Mucosa of gallbladder (tissue), 1 donor: ENCODE results near the gene SERTAD1. TPM values are rescaled to one million over a fixed set of nuclear protein-coding genes. Genes with fewer than 3 reads are reported as not detected.
"Not testable (repeated sequence)": the region's sequence is repeated elsewhere in the genome, so short reads cannot be mapped to it uniquely, and the experiment has no call there.

ENCODE experiments used
- DNase-seq: peaks from one replicate; pipeline ENCODE4 v3.0.0-alpha.2; 2020; ENCODE audit warnings: low spot score
- total RNA-seq: library from RNA; stranded (reverse); gene quantifications from one replicate; pipeline ENCODE4 v1.2.1, GENCODE V29; 2021
- donor health status: DM: no; HTN: no; CAD: no.

SERTAD1 gene, protein sequence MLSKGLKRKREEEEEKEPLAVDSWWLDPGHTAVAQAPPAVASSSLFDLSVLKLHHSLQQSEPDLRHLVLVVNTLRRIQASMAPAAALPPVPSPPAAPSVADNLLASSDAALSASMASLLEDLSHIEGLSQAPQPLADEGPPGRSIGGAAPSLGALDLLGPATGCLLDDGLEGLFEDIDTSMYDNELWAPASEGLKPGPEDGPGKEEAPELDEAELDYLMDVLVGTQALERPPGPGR
- total RNA-seq: 13.2 TPM

DNA sequence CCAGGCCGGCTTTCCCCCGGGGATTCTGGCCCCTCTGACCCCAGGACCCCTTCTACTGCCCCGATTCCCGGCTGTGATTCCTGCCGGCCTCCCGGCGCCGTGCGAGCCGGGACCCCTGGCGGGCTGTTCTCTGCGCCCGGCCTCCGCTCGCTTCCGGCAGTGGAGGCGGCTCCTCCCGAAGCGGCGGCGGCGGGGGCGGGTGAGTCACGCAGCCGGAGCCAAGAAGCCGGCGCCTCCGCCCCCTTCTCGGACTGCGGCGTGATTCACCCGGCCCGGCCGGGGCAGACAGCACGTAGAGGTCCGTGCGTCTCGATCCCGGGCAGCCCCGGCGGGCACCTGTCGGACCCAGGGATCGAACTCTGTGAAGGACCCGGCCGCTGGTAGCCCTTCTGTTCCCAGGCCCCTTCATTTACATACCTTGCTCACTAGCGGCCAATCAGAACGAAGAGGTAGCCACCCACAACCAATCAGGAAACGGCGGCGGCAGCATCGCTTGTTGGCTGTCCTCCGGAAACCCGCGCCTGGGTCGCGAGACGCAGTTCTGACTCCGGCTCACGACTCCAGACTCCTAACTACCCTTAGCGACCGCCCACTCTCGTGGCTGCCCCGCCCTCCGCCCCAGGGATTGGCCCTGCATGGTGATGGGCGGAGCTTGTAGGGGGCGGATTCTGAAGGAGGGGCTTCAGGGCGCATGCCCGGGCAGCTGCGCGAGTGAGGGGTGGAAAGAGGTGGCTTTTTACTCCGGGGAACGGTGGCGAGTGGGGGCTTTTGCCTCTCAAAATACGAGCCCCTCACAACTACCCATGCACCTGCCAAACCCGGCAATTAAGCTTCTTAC, at the start of gene SERTAD1:
SERTAD1 (minus strand) TSS at position 543 of the 838 bp plus-strand sequence. CDS start 2,446 bp downstream, outside the sequence.
- DNase-seq: peak; percentile 100

DNA sequence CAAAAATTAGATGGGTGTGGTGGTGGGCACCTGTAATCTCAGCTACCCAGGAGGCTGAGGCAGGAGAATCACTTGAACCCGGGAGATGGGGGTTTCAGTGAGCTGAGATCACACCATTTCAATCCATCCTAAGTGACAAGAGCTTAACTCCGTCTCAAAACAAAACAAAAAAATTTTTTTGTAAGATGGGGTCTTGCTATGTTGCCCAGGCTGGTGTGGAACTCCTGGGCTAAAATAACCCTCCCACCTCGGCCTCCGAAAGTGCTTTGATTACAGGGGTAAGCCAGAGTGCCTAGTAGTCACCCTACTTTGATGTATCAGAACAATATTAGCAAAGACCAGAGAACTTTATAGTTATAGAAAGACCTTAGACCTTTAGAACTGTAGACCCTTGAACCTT, 48.9 kb upstream of the SERTAD1 start:
- no peak for DNase-seq

DNA sequence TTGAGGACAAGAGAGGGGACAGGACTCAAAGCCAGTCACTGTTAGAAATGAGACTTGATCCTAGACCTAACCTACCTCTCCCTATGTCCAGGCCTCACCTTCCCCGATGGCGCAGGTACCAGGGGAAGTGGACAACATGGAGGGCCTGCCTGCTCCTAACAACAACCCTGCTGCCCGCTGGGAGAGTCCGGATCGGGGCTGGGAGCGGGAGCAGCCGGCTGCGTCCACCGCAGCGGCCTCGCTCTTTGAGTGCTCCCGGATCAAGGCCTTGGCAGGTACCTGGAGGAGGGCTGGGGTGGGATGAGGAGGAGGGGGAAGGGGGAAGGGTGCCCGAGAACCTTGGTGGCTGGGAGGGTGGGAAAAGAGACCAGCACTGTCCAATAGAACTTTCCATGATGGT, 46.7 kb upstream of the SERTAD1 start:
- no peak for DNase-seq

DNA sequence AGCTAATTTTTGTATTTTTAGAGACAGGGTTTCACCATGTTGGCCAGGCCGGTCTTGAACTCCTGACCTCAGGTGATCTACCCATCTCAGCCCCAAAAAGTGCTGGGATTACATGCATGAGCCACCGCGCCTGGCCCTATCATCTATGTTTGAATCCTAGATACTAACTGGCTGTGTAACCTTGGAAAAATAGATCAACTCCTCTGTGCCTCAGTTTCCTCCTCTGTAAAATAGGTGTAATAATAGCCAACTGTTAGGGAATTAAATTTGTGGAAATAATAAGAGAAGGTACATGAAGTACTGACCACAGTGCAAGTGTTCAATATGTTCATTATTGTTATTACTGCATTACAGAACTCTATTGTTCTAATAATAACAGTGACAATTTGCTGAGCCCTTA, 45.3 kb upstream of the SERTAD1 start:
- DNase-seq: no peak

DNA sequence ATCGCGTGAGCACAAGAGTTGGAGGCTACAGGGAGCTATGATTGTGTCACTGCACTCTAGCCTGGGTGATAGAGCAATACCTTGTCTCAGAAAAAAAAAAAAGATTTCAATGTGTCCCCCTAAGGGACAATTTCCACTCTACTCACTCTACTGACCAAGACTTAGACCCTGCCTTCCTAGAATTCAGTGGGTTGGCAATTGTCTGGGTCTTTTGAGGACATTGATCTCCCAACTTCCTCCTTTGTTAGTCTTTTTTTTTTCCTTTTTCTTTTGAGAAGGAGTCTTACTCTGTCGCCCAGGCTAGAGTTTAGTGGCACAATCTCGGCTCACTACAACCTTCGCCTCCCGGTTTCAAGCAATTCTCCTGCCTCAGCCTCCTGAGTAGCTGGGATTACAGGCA, 43.2 kb upstream of the SERTAD1 start:
- no peak for DNase-seq

DNA sequence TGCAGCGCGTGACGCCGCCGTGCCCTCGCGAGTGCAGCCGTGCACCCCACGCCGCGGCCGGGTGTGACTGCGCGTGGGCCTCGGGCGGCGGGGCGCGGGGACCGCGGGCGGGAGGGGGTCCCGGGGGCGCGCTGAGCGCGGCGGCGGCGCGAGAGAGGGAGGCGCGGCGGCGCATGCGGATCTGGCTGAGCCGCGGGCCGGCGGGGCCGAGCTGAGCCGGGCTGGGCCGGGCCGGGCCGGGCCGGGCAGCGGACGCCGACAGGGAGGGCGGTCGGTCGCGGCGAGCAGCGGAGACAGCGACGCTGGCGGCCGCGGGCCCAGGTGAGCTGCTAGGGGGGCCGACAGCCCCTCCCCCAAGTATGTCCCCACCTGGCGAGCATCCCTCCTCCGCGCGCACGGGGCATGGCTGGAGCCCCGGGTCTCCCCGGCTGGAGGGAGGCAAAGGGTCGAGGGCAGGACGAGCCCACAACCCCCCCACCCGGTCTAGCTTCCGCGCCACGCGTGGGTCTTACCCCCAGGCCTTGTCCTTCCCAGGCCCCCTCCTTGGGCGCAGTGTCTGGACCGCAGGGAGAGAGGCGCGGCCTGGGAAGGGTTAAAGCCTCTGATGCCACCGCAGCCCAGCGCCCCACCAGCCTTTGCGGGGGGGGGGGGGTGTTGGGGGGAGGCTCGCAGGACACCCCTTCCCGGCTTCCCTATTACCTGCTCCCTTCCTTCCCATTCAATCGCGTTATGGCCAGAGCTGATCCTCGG, 41.4 kb upstream of the SERTAD1 start, which contains the start of gene SPTBN4:
SPTBN4 (plus strand) TSS at position 17 of the 750 bp plus-strand sequence. CDS start 5,621 bp downstream, outside the sequence.
- no peak for DNase-seq

DNA sequence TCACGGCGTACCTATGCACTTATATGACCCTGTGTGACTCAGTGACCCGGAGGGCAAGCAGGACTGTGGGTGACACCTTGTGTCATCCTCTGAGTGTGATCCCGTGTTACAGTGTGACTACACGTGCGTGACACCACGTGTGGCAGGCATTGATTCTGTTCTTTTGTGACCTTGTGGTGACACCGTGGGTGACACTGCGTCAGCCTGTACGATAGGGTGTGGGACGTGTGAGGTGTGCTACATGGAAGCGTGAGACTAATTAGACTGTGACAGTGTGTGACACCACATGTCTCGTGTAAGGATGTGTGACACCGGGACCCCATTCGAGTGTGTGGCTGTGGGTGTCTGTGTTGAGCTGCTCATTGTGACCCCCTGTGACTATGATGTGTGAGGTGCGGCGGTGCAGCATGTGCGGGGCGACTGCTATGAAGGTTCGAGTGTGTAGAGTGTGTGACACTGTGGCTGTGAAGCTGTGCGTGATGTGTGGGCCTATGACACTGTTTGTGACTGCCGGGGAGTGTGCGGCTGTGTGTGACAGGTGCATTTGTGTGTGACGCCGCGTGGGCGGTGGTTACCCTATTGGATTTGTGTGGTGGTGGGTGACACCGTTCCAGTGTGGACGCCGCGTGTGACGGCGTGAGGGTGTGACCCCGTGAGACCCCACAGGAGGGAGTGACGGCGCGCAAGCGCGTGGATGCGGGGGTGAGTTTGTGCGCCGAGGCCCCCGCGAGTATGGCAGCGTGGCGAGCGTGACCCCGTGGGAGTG, 40.6 kb upstream of the SERTAD1 start:
- peak; percentile 18 for DNase-seq

DNA sequence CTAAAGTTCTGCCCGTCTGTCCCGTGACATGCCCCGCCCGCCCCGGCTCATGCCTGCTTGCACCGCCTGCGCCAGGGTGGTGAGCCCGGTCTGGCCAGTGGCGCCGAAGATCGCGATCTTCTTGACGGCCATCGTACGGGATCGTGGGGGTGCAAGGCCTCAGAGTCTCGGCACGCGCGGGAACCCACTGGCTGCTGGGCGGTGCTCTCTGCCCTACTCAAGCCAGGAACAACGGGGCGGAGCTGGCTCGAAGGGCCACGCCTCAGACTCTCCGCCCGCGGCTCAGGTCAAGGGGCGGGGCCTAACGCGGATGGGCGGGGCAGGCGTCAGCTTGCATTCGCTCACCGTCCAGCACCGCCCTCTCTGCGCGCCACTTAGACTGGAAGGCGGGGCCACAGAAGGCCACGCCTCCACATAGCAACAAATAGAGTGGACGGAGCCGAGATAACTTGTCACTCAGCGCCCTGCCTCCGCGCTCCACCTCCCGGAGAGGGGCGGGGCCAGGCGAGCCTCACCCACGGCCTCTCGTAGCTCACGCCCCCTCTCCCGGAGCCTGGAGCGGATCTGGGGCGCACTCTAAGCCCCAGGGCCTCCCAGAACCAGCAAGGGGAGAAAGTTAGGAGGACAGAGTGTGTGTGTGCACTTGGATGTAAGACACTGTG, 39.9 kb upstream of the SERTAD1 start, which contains the start of gene BLVRB:
BLVRB (minus strand) TSS at position 189 of the 662 bp plus-strand sequence; CDS start at position 132, 57 bp downstream.
- DNase-seq: peak; percentile 100

DNA sequence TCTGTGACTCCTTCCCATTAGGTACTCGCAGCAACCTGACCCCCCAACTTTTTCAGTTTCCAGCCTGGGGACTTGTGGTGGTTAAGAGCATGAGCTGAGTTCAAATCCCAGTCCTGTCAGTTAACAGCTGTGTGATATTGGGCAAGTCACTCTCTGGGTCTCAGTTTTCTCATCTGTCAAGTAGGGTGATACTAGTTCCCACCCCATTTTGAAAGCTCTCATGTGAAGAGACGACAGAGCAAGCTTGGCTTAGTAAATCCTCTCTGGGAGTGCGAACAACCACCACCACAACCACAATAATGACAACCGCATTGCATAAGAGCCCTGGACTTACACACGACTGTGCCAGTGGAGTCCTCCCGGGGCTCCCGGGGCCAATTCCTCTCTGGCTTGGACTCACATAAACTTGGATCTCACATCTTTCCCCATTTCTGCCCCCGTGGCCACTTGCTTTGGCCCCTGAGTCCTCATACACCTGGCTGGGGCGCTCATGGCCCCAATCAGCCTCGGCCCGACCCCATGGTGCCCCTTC, 39.3 kb upstream of the SERTAD1 start:
- no peak for DNase-seq

DNA sequence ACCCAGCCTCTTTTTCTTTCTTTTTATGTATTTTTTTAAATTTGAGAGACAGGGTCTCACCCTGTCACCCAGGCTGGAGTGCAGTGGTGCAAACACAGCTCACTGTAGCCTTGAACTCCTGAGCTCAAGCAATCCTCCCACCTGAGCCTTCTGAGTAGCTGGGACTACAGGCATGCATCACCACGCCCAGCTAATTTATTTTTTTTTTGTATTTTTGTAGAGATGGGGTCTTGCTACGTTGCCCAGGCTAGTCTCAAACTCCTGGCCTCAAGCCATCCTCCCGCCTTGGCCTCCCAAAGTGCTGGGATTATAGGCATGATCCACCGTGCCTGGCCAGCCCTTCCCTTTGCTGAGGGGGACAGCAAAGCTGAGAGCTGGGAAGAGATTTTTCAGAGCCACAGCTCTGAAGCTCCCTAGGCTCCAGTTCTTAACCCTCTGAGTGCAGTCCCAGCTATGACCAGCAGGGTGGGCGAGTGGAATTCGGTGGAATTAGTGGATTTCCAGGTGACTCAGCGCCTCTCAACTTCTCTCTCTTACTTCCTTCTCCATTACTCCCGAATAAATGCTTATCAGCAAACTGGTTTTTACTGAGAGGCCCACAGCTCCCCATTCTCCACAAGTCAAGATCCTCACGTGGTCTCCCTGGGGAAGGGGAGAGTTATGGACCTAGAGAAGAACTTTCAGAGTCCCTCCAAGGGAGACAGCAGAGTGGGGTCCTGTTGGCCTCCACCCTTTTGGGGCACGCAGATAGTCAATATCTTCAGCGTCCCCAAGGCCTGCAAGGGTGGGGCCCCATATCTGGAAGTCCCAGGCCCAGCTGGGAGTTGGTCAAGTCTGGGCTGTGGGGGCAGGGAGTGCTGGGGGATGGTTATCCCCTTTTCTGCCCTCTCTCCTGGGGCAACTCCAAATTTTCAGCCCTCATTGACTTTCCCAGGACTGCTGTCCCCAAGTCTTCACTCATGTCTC, 38.5 kb upstream of the SERTAD1 start:
- peak; percentile 90 for DNase-seq

DNA sequence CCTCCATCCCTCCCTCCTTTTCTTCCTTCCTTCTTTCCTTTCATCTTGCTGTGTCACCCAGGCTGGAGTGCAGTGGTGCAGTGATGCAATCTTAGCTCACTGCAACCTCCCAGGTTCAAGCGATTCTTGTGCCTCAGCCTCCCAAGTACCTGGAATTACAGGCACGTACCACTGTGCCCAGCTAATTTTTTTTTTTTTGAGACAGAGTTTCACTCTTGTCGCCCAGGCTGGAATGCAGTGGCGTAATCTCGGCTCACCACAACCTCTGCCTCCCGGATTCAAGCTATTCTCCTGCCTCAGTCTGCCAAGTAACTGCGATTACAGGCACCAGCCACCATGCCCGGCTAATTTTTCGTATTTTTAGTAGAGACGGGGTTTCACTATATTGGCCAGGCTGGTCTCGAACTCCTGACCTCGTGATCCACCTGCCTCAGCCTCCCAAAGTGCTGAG, 37.8 kb upstream of the SERTAD1 start:
- DNase-seq: not testable (repeated sequence)

DNA sequence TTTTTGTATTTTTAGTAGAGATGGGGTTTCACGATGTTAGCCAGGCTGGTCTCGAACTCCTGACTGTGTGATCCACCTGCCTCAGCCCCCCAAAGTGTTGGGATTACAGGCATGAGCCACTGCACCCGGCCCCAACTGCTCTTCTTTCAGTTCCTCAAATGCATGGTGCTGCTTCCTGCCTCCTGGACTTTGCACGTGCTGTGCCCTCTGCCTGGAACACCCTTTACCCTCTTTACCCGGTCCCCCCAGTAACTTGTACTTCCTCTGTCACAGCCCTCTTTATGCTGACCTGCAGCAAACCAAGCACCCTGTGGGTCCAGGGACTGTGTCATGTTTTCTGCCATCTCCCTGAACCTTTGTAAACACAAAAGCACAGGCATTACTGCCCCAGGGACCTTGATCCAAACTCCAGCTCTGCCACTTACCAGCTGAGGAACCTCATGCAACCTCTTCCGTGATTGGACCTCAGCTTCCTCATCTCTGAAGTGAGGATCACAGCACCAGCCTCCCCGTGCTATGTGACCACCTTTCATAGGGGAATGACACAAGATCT, 36.0 kb upstream of the SERTAD1 start:
- peak; percentile 28 for DNase-seq

DNA sequence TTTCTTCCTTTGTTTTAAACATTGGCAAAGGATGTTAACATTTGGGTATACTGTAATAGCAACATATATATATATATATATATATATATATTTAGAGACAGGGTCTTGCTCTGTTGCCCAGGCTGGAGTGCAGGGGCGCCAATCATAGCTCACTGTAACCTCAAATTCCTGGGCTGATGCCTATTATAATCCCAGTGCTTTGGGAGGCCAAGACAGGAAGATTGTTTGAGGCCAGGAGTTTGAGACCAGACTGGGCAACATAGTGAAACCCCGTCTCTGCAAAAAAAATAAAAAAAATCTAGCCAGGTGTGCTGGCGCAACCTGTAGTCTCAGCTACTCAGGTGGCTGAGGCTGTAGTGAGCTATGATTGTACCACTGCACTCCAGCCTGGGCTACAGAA, 34.4 kb upstream of the SERTAD1 start:
- no peak for DNase-seq

DNA sequence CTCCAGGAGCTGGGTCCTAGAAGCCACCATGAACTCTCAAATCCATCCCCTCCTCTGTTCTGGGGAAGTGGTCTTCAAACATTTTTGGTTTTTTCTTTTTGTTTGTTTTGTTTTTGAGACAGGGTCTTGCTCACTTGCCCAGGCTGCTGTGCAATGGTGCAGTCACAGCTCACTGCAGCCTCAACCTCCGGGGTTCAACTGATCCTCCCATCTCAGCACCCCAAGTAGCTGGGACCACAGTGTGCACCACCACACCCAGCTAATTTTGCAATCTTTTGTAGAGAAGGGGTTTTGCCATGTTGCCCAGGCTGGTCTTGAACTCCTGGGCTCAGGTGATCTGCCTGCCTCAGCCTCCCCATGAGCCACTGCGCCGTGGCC, 32.8 kb upstream of the SERTAD1 start:
- no peak for DNase-seq

DNA sequence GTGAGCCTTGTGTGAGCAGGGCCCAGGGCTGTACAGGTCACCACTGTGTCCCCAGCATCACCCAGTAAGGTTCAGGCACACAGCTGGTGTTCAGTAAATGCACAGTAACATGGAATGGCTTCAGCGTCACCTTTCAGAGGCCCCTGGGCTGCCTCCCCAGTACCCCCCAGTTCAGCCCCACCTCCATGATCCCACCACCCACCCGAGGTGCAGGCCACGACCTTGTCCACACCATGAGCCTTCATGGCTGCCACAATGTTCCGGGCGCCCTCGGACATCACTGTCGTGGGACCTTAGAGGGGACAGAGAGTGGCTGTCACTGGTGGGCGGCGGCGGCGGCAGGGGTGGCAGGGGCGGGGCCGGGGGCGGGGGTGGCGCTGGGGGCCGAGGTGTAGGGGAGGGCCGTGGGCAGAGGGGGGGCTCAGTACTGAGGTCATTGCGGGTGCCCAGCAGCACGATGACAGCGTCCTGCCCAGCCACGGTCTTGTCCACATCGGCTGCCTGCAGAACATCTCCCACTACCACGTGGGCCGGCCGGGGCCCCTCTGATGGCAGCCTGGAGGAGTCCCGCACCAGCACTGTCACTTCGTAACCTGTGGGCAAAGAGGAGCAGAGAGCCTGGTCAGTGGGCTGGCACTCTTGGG, 32.3 kb upstream of the SERTAD1 start:
- no peak for DNase-seq

DNA sequence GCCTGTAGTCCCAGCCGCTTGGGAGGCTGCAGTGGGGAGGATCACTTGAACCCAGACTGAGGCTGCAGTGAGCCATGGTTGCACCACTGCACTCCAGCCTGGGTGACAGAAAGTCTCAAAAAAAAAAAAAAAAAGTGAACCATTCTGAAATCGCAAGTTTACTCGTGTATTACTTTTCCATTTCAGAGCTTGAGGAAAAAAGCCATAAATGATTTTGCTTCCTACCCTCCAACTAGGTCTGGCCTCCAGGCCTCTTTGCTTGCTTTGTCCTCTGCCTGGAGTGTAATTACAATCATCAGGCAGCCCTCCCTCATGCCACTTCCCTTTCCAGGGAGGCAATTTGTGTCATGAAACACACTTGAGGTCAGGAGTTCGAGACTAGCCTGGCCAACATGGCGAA, 31.3 kb upstream of the SERTAD1 start:
- DNase-seq: no peak

DNA sequence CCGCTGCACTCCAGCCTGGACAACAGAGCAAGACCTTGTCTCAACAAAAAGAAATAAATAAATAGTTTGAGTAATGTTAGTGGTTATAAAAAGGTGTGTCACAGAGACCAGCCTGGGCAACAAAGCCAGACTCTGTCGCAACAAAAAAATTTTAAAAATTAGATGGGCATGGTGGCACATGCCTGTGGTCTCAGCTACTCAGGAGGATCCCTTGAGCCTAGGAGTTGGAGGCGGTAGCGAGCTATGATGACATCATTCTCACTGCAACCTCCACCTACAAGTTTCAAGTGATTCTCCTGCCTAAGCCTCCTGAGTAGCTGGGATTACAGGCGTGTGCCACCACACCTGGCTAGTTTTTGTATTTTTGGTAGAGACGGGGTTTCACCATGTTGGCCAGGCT, 28.2 kb upstream of the SERTAD1 start:
- not testable (repeated sequence) for DNase-seq

DNA sequence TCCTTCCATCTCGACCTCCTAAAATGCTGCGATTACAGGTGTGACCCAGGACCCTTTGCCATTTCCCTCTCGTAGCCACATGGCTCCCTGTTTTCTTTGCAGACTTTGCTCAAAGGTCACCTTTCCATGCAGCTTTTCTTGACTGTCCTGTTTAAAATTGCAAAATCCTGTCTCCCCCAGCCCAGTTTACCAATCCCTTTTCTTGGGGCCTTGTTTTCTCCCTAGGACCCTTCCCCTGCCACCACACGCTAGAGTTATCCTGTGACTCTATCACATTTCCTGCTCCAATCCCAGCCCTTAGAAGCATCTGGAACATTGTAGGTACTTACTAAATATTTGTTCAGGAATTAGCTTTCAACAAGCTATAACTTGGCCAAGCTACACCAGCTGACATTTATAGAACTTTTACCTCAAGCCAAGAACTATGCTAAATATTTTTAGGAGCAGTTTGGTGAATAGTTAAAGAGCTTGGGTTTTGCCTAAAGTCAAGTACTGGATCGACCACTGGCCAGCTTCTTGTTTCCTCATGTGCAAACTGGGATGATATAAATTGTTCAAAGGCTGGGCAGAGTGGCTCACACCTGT, 27.5 kb upstream of the SERTAD1 start:
- DNase-seq: no peak
